ENCODE measurements around the gene MLLT6. TPM values are rescaled to one million over a fixed set of nuclear protein-coding genes. Genes with fewer than 3 reads are reported as not detected.

MLLT6 gene
- total RNA-seq, 1 experiment from 2014 or later: 35.5 TPM

DNA sequence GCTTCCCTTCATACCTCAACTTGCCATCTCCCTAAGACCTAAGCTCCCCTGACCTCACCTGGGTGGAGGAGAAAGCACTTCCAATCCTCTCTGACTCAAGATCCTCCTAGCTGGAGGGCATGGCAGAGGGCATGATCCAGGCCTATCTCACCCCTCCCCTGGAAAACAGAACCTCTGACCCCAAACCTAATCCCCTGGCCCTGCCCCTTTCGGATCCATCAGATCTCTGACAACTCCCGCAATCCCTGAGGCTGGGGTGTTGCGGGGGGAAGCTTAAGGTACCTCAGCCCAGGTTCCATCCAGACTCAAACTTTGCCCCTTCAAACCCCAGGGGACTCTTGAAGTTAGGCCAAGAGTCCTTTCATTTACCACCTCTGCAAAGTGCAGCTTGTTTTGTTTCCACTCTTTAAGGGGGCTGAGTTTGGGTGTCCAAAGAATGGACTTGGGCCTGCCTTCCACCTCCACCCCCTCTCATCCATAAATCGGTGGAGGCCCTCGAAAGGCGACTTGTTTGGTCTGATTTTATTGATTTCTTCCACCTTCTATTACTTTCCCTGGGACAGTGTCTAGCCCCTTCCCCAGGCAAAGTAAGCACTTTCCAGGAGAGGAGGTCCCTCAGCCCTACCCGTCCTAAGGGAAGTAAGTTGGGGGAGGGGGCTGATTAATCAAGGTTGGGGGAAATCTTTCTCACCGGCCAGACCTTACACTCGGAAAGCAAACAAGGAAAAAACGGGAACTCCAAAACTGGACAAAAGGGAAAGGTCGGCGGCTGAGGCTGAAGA lies 32.9 kb upstream of the MLLT6 start:
- H3K36me3 ChIP-seq: no peaks in the 10 kb centered on the region
- no peaks in the 10 kb centered on the region for H3K9me3 ChIP-seq (replicated peaks)
- H3K4me3 ChIP-seq: no peak overlapping the region
- no peak for DNase-seq
- H3K27me3 ChIP-seq: peaks cover 7% of the 10 kb centered on the region; the same call in 1 of the 2 replicates
- H3K27ac ChIP-seq: no peak overlapping the region
- peaks cover 6% of the 10 kb centered on the region; the same call in 1 of the 2 replicates for H3K4me1 ChIP-seq

DNA sequence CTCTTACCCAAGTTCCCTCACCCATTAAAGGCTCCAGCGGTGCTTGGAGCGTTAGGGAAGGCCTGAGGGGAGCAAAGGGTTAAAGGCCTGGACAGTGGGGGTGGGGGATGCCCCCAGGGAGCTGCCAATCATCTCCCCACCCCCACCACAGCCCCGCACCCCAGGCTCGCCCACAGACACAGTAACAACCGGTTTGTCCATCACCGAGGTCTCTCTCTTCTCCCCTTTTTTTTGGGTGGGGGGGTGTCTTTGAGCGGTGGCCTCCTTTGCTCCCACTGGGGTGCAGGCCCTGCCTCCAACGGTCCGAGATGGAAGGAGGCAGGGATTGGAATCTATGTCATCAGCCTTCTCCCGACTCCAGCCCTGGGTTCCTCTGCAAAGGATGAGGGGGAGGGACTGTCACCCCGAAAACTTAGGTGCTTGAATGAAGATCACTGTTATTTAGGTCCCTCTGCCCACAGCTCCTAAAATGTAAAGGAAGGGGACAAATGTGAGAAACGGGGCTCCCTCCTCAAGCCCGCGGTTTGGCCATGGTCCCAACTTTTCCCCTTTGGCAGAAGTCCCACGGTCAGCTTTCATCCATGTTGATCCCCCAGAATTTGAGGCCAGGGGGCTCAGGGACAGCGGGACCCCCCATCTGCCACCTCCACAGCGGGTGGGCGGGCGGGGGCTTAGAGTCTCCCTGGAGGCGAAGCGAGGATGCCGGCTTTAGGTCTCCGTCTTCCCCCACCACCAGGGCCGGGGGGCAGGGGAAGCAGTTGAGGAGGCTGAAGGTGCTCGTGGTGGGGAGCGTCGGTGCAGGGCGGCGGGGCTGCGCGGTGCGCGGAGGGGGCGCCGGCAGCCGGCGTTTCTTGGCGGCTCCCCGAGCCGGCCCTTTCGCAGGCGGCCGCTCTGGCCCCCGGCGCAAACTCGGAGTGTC lies 32.0 kb upstream of the MLLT6 start:
- no peak for DNase-seq
- Histone ChIP-seq H3K9me3 (replicated peaks) (no peaks in the 10 kb centered on the region), H3K4me1 (peaks cover 6% of the 10 kb centered on the region; the same call in 1 of the 2 replicates), H3K4me3 (no peak overlapping the region), H3K27ac (no peak overlapping the region), H3K36me3 (no peaks in the 10 kb centered on the region), H3K27me3 (0 out of 2 replicates have a peak, but pooled peaks cover 3% of the 10 kb centered on the region)

DNA sequence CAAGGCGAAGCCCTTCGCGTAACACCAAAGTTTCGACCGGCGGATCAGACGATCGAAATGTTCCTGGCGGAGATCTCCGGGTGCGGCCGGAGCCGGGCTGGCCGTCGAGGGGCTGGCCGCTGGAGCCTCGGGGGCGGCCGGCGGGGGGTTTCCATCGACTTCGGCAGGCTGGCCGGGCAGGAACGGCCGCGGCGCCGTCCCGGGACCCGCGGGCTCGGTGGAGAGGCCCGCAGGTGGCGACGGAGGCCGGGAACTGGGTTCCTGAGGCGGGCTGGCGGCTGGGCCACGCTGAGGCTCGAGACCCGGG lies 31.4 kb upstream of the MLLT6 start:
- Histone ChIP-seq H3K4me3 (no peak overlapping the region), H3K27me3 (0 out of 2 replicates have a peak, but pooled peaks cover 3% of the 10 kb centered on the region), H3K36me3 (no peaks in the 10 kb centered on the region), H3K27ac (no peak overlapping the region), H3K9me3 (replicated peaks) (no peaks in the 10 kb centered on the region), H3K4me1 (peaks cover 6% of the 10 kb centered on the region; the same call in 1 of the 2 replicates)
- no peak for DNase-seq

DNA sequence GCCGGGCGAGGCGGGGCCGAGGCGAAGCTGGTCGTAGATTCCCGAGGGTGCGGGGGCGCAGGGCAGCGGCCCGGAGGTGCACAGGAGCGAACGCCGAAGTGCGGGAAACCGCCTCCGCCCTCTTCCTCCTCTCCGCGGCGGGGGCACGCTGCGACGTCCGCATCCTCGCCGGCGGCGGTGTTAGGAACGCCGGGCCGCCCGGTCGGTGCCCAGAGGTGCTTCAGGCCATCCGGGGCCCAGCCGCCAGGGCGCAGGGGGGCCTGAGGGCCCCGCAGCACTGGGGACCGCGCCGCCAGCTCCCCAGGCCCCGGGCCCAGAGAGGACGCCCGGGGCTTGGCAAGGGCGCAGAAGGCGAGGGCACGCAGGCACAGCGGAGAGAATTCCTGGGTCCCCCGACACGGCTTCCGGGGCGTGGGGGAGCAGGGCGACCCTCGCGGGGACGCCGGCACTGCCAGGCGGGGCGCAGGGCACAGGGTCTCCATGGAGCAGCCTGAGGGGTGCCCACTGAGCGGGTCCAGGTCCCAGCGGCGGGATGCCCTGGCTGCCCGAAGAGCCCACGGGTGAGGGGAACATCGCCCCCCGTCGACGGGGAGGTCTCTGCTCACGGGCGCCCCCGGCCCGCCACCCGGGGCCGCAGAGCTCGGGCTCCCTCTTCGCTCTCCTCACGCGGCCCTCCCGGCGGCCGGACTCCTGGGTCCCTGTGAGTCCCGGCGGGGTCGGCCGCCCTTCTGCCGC lies 30.9 kb upstream of the MLLT6 start:
- Histone ChIP-seq H3K4me3 (peak overlapping the region; percentile 59), H3K9me3 (replicated peaks) (no peaks in the 10 kb centered on the region), H3K27ac (no peak overlapping the region), H3K36me3 (no peaks in the 10 kb centered on the region), H3K27me3 (0 out of 2 replicates have a peak, but pooled peaks cover 3% of the 10 kb centered on the region), H3K4me1 (peaks cover 6% of the 10 kb centered on the region; the same call in 1 of the 2 replicates)
- DNase-seq: no peak

DNA sequence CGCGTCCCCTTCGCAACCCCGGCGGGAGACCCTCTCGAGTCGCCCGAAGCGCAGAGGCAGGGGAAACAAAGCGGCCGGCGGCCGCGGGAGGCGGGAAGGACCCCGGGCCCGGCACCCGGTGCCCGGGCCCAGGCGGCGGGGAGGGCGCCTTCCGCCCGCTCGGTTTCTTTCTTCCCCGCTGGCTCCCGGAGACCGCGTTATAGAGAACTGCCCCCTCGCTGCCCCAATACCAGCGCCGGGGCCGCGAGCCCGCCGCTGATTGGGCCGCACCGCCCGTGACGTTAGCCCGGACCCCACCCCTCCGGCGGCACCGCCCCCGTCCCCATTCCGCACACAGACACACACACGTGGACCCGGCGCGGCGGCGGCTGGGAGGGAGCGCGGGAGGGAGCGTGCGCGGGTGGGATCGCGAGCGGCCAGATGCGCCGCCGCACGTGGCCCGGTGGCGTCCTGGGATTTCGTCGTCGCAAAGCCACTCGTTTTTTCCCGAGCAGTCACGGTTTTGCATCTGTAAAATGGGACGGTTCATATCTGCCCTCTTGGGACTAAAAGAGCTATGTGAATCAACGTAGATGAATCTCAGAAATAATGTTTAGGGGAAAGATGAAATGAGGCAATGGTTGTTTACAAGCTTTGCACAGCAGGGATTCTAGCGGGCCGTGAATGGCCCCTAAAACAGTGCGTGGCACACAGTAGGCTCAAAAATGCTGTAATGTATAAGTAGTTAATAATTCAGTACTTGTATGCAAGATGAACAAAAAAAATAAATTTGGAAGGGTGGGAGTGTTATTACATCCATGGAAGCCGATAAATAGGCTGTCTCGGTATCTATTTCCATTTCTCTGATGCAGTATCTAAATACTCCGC lies 30.1 kb upstream of the MLLT6 start, which contains the start of gene EPOP:
TSS of gene EPOP (minus strand) at position 209 of the 867 bp plus-strand sequence. CDS start 462 bp downstream, outside the sequence.
- Histone ChIP-seq H3K27ac (no peak within 1 kb of the TSS), H3K27me3 (0 out of 2 replicates have a peak, but pooled peaks cover 3% of the 10 kb centered on the region), H3K4me1 (peaks cover 6% of the 10 kb centered on the region; the same call in 1 of the 2 replicates), H3K9me3 (replicated peaks) (no peaks in the 10 kb centered on the region), H3K4me3 (peak within 1 kb of the TSS; percentile 59), H3K36me3 (no peaks in the 10 kb centered on the region)
- DNase-seq: peak; percentile 88 to 89

DNA sequence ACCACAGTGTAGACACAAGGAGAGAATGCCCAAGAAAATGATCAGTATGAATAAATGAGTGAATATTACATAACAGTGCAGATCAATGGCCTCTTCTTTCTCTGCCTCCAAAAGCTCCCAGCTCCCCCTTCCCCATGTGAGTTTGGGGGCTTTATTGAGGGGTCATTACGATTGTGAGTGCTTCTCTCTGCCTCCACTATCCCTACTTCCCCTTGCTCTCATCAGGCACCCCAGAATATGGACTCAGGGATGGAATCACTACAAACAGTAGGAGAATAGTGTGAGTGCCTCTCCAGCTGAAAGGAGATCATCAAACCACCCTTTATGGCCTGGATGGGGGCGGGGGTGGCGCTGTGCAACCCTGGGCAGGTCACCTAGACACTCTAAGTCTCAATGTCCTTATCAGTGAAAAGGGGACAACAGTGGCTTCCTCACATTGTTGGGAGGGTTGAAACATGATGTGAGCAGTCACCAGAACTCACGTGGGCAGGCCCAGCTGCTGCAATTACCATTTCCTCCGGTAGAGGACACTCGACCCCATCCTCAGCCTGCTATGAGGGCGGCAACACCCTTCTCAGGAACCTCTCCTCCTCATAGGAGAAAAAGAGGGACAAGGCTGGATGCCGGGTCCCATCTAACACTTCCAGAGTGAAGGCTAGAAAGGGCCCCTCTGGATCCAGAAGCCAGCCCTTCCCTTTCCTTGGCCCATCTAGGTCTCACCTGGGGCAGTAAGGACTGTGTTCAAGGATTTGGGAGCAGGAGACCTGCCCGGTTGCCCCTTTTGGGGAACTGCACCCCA lies 28.2 kb upstream of the MLLT6 start:
- Histone ChIP-seq H3K27me3 (0 out of 2 replicates have a peak, but pooled peaks cover 3% of the 10 kb centered on the region), H3K36me3 (no peaks in the 10 kb centered on the region), H3K27ac (no peak overlapping the region), H3K4me1 (peaks cover 6% of the 10 kb centered on the region; the same call in 1 of the 2 replicates), H3K4me3 (no peak overlapping the region), H3K9me3 (replicated peaks) (no peaks in the 10 kb centered on the region)
- peak; percentile 80 to 91 for DNase-seq

- Histone ChIP-seq H3K9me3 (replicated peaks) (no peaks in the 10 kb centered on the region), H3K27ac (no peak overlapping the region), H3K27me3 (0 out of 2 replicates have a peak, but pooled peaks cover 3% of the 10 kb centered on the region), H3K4me3 (no peak overlapping the region), H3K4me1 (peaks cover 6% of the 10 kb centered on the region; the same call in 1 of the 2 replicates), H3K36me3 (no peaks in the 10 kb centered on the region)
- no peak for DNase-seq
These were observed 27.3 kb upstream of the MLLT6 start for GRCh38 chr17:38677819-38678218.

DNA sequence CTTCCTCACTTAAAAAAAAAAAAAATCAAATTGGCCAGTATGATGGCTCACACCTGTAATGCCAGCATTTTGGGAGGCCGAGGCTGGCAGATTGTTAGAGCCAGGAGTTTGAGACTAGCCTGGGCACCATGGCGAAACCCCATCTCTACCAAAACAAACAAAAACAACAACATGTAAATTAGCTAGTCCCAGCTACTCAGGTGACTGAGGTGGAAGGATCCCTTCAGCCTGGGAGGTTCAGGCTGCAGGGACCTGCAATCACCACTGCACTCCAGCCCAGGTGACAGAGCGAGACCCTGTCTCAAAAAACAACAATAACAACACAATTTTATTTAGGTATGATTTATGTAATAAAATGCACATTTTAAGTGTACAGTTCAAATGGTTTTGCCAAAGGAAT lies 24.0 kb upstream of the MLLT6 start:
- DNase-seq: no peak
- Histone ChIP-seq H3K4me3 (no peak overlapping the region), H3K27ac (no peak overlapping the region), H3K27me3 (no peaks in the 10 kb centered on the region), H3K4me1 (peaks cover 2% of the 10 kb centered on the region; the same call in 1 of the 2 replicates), H3K36me3 (no peaks in the 10 kb centered on the region), H3K9me3 (replicated peaks) (no peaks in the 10 kb centered on the region)

GRCh38 chr17:38685491-38685890 lies 19.6 kb upstream of the MLLT6 start:
- H3K27me3 ChIP-seq: no peaks in the 10 kb centered on the region
- DNase-seq: no peak
- H3K27ac ChIP-seq: no peak overlapping the region
- no peaks in the 10 kb centered on the region for H3K9me3 ChIP-seq (replicated peaks)
- no peak overlapping the region for H3K4me3 ChIP-seq
- no peaks in the 10 kb centered on the region for H3K36me3 ChIP-seq
- no peaks in the 10 kb centered on the region for H3K4me1 ChIP-seq

DNA sequence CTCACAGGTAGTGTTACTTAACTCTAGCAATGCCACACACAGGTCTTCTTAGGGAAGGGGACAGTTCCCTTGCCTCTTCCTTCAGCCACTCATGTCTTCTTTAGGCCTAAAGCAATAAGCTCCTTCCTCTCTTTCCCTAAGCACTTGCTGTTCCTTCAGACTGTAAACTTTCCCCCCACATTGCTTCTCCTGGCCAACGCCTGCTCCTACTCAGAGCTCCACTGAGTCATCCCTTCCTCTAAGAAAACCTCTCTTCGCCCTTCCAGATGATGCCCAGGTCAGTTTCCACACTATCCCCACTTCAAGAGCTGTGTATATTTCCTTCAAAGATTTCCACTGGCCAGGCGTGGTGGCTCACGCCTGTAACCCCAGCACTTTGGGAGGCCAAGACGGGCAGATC lies 17.8 kb upstream of the MLLT6 start:
- DNase-seq: no peak
- no peaks in the 10 kb centered on the region for H3K36me3 ChIP-seq
- no peak overlapping the region for H3K4me3 ChIP-seq
- H3K4me1 ChIP-seq: no peaks in the 10 kb centered on the region
- no peaks in the 10 kb centered on the region for H3K27me3 ChIP-seq
- H3K27ac ChIP-seq: no peak overlapping the region
- no peaks in the 10 kb centered on the region for H3K9me3 ChIP-seq (replicated peaks)

GRCh38 chr17:38690386-38690785 lies 14.7 kb upstream of the MLLT6 start:
- H3K9me3 ChIP-seq (replicated peaks): no peaks in the 10 kb centered on the region
- H3K36me3 ChIP-seq: no peaks in the 10 kb centered on the region
- H3K27me3 ChIP-seq: no peaks in the 10 kb centered on the region
- H3K27ac ChIP-seq: no peak overlapping the region
- no peaks in the 10 kb centered on the region for H3K4me1 ChIP-seq
- DNase-seq: no peak
- H3K4me3 ChIP-seq: no peak overlapping the region

- Histone ChIP-seq H3K36me3 (no peaks in the 10 kb centered on the region), H3K4me1 (no peaks in the 10 kb centered on the region), H3K27me3 (no peaks in the 10 kb centered on the region), H3K9me3 (replicated peaks) (no peaks in the 10 kb centered on the region), H3K4me3 (no peak overlapping the region), H3K27ac (no peak overlapping the region)
- no peak for DNase-seq
These were observed 13.9 kb upstream of the MLLT6 start for GRCh38 chr17:38691154-38691553.

GRCh38 chr17:38693700-38694329 lies 11.3 kb upstream of the MLLT6 start:
- Histone ChIP-seq H3K4me1 (no peaks in the 10 kb centered on the region), H3K36me3 (no peaks in the 10 kb centered on the region), H3K27me3 (no peaks in the 10 kb centered on the region), H3K4me3 (no peak overlapping the region), H3K9me3 (replicated peaks) (no peaks in the 10 kb centered on the region), H3K27ac (no peak overlapping the region)
- DNase-seq: peak in 1 of 2 experiments; percentile 24

Measured in SJCRH30 (cell line).